HG03097 (cell line): ENCODE measurements around the gene GRM3.
"Not testable (repeated sequence)": the region's sequence is repeated elsewhere in the genome, so short reads cannot be mapped to it uniquely, and the experiment has no call there.

Experiments used
- ATAC-seq: cut with Tn5 transposase; IDR thresholded peaks from one replicate; pipeline ENCODE4 v1.9.1; 2021; ENCODE audit not compliant: unreplicated experiment, low FRiP score

The GRM3 gene

GRCh38 chr7:86643561-86644281 lies at the start of gene GRM3:
TSS of gene GRM3 (plus strand) at chr7:86643909. CDS start at chr7:86765146, 121,237 bp downstream.
- ATAC-seq, result no peak

- no peak for ATAC-seq
Observed at GRCh38 chr7:86598311-86598710, 45.4 kb upstream of the GRM3 start.

DNA sequence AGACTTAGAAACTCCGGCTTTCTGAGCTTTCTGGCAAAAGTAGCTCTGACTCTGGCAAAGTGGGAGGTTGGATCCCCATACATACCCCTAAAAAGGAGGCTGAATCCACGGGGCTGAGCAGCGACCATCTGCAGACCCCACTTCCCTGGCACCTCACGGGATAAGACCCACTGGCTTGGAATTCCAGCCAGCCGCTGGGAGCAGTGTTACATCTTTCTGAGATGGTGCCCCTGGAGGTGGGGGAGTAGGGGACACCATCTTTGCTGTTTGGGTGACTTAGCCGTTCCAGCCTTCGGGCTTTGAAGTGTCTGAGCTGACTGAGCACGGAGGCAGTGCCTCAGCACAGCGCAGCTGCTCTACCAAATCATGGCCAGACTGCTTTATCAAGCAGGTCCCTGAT lies 45.0 kb upstream of the GRM3 start:
- no peak for ATAC-seq

DNA sequence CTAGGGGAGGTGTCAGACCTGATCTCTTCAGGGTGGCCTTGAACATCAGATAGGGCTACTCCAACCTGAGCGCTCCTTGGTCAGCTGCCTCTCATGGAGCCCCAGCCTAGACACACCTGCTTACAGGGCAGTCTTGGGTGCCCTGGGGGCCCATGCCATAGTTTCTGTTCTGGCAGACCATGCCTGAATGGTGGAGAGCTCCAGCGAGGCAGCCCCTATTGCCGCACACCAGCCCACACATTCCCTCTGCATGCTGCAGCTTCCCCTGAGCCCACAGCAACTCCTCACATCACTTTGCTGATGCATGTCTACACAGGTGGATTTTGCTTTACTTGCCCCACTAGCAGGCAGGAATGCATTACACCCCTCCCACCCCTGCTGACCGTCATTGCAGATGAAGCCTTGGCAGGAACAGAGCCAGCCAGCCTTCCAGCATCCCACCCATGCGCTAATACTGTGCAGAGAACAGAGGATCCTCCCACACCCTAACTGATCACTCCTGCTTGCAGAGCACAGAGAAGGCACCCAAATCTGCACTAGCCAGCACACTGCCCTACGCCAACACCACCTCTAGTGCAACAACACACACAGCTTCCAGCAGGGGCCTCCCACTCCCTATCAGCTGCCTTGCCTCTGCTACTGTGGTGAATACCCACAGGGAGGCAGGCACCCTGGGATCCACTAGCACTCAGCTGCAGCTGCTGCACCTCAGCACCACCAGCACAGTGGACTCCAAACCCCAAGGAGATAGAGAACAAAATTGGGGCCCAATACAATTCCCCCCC lies 43.0 kb upstream of the GRM3 start:
- ATAC-seq, result no peak

- ATAC-seq, result not testable (repeated sequence)
Observed at GRCh38 chr7:86615711-86616110, 28.0 kb upstream of the GRM3 start.

- ATAC-seq, result no peak
Observed at GRCh38 chr7:86644282-86645224, 844 bp downstream of the GRM3 start.

GRCh38 chr7:86645225-86645608 lies 1.5 kb downstream of the GRM3 start:
- no peak for ATAC-seq

GRCh38 chr7:86645676-86646276 lies 2.1 kb downstream of the GRM3 start:
- no peak for ATAC-seq

DNA sequence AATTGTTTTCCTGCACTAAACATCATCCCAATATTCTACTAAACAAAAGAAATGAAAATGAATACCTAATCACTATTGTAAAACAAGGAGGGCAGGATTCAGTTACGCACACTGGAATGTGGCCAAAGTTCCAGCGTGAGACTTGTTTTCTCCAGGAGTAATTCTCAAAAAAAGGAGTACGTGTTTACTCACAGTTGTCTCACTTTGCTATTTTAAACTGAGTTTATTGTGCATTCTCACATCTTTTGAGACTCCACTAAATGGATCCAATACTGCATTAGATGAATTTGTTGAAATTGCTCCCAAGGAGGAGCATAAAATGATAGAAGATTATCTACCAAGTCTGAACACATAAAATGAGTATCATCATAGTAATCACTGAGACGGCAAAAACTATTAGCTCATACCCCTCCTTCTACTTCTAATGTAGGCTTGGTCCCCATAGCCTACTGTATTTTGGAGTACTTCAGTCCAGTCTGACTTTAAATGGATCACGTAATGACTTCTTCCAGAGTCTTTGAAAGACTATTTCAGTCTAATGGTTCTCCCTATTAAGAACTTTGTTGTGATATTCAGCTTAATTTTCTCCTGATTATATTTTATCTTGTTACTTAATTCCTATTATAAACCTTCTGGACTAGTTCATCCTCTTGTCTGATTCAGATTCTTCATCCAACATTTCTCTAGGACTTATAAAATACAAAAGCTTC lies 3.8 kb downstream of the GRM3 start:
- no peak for ATAC-seq

GRCh38 chr7:86648169-86648568 lies 4.5 kb downstream of the GRM3 start:
- ATAC-seq, result no peak

DNA sequence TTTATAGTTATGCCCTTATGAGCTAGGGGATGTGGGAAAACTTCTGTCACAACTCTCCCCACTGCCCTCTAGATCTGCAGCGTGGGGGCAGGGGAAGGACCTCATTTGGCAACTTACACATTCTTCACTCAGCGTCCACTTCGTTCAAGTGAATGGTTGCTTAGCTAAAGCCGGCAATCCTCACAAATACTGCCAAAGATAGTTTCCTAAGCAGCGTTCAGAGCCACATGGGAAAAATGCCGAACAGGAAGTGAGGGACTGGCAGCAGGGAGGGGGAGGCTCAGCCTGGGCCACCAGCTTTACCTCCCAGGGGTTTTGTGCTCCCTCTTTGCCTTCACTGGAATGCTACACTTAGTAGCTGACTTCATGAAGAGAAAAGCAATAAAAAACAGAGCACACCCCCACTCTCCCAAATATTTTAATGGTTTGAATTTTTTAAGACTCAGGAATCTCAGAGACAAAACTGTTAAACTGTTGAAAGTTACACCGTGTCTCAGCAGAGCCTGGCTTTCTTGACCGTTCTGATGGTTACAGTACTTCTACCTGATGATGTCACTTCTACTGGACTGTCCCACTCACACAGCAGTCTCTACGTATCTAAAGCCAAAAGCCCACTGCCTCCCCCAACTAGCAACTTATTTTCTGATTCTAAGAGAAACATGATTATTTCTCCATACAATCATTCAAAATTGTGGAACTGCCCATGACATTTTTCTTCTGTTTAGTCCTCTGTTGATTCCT lies 10.4 kb downstream of the GRM3 start:
- no peak for ATAC-seq

DNA sequence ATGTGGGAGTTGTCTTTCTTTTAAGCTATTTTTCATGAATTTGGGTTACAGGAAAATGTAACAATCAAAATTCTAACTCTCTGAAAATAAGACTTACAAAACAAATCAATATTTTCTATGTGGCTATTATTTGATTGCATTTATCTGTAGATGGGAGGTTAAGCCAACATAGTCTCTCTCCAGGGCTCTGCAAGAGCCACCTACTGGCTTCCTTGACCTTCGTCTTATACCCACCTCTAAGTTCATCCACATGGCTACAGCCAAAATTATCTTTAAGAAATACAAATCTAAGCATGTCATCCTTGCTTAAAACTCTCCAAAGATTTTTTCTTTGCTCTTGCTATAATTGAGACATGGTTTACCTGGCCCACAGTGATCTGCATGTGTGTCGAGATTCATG lies 14.2 kb downstream of the GRM3 start:
- ATAC-seq, result no peak

DNA sequence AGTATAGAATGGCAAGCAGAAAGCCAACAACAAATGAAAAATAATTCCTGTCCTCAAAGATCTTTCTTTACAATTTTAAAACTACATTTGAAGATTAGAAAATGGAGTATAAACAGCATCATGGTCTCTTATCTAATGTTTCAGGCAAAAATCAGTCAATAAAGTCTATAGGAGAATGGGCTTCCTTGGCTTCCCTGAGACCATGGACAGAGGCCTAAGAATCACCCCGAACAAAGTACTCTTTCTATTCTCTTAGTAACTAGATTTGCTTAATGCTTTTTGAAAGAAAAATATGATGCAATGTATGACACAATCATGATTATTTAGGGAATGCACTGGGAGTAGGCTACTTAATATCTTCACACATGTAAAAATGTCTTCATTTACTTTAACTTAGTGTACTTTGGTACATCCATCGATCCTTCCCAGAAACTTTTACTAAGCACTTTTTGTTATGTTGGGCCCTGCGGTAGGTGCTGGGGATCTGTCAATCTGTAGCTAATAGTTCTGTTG lies 17.3 kb downstream of the GRM3 start:
- no peak for ATAC-seq

DNA sequence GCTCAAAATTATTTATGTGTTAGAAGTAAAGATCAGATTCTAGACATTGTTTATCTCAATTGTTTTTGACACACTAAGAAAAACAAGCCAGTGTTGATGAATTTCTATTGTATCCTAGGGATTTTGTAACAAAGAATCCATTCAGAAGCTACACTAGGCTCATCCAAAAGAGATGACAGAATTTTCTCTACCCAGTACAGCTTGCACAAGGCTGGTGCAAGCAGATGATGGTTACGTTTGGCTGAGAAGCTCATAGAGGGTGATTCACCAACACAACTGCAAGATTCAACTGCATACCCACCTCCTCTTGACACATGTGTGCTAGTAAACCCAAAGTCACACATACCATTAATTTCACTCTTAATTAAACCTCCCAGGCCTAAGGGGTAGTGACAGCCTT lies 20.8 kb downstream of the GRM3 start:
- no peak for ATAC-seq

GRCh38 chr7:86664991-86665390 lies 21.3 kb downstream of the GRM3 start:
- no peak for ATAC-seq

GRCh38 chr7:86665669-86666068 lies 22.0 kb downstream of the GRM3 start:
- no peak for ATAC-seq

- ATAC-seq, result no peak
Observed at GRCh38 chr7:86667732-86668131, 24.0 kb downstream of the GRM3 start.

GRCh38 chr7:86668315-86668714 lies 24.6 kb downstream of the GRM3 start:
- ATAC-seq, result no peak

- ATAC-seq, result no peak
Observed at GRCh38 chr7:86687831-86688230, 44.1 kb downstream of the GRM3 start.
